NT2/D1 (cell line): ENCODE measurements around the gene CDH12.

Experiments used
- YY1 ChIP-seq: IDR thresholded peaks from 2 replicates; pipeline ENCODE4 v1.6.1; 2011; ENCODE audit not compliant: insufficient read length, insufficient read depth
- ZNF274 ChIP-seq: IDR thresholded peaks from 2 replicates; pipeline ENCODE4 v1.6.1; 2011; ENCODE audit warnings: mild to moderate bottlenecking, low read depth, low read length

- TF ChIP-seq ZNF274 (no peak), YY1 (no peak)
These were observed 557.3 kb downstream of the CDH12 start for GRCh38 chr5:22295832-22296231.
